ENCODE results near the gene ZMYND15.

GRCh38 chr17:4753392-4753791, 13.8 kb downstream of the ZMYND15 start:
- TF ChIP-seq CTCF (IDR thresholded peaks at IDR 0.05; ENCODE audit: insufficient read depth, low read length) (no peak), POLR2AphosphoS5 (IDR thresholded peaks at IDR 0.05; ENCODE audit: low read depth) (no peak), REST (IDR thresholded peaks at IDR 0.05; ENCODE audit: insufficient replicate concordance, low read depth) (no peak), SPI1 (IDR thresholded peaks at IDR 0.05; ENCODE audit: borderline replicate concordance, low read depth) (no peak), GABPA (IDR thresholded peaks at IDR 0.05; ENCODE audit: low read depth) (no peak)
